AG10803 (cell line): Measurements from ENCODE around the gene SIDT1.

Experiments used
- DNase-seq: peaks from one replicate; pipeline ENCODE4 v3.0.0; 2010; ENCODE audit warnings: low read depth
- H3K4me3 ChIP-seq: 2 replicates; pipeline ENCODE4 v1.5.1; 2011; ENCODE audit warnings: mild to moderate bottlenecking, low read length, control low read depth
- TF ChIP-seq, protein P1 (sequence below): conservative IDR thresholded peaks from 2 replicates; pipeline ENCODE4 v1.5.1; 2011; ENCODE audit warnings: mild to moderate bottlenecking, low read length, control low read depth, inconsistent platforms

Gene SIDT1

DNA sequence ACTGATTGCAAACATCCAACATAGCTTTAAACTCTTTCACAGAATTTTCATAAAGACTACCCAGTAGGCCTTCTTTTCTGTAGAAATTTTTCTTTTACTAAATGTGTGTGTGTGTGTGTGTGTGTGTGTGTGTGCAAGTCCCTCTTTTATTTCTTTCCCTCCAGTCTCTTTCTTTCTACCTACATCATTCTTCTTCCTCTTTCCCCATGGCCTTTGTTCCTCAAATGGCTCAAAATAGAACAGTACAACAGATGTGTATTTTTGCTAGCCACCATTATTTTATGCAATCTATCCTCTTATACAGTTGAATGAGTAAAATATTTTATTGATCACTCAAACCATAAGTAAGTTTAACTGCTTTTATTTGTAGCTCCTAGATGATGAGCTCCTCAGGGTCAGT lies 87.7 kb downstream of the SIDT1 start:
- DNase-seq: no peak
- H3K4me3 ChIP-seq: no peak overlapping the region
- TF ChIP-seq, protein P1, sequence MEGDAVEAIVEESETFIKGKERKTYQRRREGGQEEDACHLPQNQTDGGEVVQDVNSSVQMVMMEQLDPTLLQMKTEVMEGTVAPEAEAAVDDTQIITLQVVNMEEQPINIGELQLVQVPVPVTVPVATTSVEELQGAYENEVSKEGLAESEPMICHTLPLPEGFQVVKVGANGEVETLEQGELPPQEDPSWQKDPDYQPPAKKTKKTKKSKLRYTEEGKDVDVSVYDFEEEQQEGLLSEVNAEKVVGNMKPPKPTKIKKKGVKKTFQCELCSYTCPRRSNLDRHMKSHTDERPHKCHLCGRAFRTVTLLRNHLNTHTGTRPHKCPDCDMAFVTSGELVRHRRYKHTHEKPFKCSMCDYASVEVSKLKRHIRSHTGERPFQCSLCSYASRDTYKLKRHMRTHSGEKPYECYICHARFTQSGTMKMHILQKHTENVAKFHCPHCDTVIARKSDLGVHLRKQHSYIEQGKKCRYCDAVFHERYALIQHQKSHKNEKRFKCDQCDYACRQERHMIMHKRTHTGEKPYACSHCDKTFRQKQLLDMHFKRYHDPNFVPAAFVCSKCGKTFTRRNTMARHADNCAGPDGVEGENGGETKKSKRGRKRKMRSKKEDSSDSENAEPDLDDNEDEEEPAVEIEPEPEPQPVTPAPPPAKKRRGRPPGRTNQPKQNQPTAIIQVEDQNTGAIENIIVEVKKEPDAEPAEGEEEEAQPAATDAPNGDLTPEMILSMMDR: no peak

DNA sequence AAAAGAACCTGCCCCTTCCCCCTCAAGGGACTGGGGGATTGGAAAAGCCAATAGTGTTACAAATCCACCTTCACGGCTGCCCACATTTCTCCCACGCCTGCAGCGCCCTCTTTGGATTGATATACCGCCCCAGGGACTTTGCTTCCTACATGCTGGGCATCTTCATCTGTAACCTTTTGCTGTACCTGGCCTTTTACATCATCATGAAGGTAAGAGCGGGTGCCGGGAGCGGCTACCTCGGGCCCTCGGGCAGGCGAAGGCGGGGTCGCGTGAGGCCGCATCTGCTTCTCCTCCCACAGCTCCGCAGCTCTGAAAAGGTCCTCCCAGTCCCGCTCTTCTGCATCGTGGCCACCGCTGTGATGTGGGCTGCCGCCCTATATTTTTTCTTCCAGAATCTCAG lies 91.0 kb downstream of the SIDT1 start:
- H3K4me3 ChIP-seq: no peak overlapping the region; the same call in 1 of the 2 replicates
- TF ChIP-seq, protein P1: peak; percentile 25; the same call in 1 of the 2 replicates
- no peak for DNase-seq

DNA sequence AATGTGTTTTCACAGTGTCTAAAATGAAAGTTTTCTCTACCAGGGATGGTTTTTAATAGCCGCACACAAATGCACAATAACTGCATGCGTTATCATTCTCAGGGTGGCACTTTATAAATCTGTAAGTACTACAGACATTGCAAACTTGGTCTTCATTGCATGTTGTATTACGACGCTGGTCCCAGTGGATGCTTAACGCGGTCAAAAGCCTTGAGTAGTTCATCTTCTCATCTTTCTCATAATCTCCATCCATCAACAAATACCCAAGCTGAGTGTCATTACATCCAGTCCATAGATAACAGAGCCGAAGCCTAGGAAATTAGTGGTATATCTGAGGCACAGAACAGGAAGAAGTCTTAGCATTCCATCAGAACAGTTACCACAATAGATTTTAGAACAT lies 91.5 kb downstream of the SIDT1 start:
- H3K4me3 ChIP-seq: no peak overlapping the region
- TF ChIP-seq, protein P1: no peak
- DNase-seq: no peak

DNA sequence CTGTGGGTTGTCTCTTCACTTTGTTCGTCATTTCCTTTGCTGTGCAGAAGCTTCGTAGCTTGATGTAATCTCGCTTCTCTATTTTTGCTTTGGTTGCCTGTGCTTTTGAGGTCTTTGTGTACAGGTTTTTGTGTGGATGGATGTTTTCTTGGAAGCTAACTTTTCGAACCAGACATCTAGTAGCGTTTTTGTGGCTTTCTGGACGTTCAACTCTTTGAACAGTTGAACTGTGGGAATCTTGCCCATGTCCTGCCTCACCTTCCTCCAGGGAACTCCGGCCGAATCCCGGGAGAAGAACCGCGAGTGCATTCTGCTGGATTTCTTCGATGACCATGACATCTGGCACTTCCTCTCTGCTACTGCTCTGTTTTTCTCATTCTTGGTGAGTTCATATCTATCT lies 93.5 kb downstream of the SIDT1 start:
- no peak for DNase-seq
- TF ChIP-seq, protein P1: no peak
- H3K4me3 ChIP-seq: no peak overlapping the region

DNA sequence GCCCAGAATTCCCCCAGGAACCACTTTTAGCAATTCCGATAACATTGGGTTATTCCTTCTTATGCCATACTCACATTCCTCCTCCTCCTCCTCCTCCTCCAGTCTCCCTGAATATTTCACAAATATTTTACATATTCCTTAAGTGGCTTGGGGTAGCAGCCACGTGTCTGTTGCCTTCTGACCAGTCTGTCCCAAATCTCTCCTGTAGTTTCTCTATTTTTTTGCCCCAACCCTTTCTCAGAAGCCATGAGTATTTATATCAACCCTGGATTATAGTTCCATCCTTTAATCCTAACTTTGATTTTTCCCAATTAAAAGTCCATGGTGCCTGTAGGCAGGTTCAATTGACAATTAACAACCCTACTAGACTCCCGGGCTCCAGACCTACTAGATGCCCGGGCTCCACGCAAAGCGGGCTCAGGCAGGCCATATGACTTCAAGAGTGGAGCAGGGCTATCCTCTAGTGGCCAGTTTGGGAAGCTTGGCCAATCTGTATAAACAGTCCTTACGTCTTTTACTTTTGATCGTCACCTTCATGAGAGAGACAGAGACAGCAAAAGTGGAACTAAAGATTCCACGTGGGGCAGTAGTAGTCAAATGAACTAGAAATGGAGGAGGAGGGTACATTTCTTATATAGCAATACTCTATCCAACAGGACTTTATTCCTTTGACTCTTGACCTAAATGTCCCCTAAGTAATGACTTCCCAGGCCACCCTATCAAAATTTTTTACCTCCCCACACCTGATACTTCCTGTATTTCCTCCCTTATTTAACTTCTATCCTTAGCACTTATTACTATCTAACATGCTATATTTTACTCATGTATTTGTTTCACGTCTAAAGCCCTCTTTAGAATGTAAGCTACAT lies 94.4 kb downstream of the SIDT1 start:
- DNase-seq: peak; percentile 50
- TF ChIP-seq, protein P1: peak; percentile 96
- no peak overlapping the region; the same call in 1 of the 2 replicates for H3K4me3 ChIP-seq

DNA sequence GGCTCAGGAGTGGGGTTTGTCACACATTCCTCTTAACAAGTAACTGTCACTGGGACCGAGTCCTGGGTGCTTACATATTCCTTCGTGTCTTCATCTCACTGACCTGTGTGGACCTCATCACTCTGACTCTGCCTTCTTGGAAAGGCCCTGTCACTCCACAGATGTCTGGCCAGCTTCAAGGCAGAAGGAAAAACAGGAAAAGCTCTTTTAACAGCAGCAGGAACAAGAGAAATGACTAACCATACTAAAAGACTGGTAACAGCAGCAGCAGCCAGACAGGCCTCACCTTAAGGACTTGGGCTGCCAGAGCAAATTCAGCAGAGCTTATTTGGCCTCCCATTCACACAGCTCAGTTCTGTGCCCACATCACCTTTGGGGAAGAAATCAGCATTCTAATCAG lies 96.0 kb downstream of the SIDT1 start:
- H3K4me3 ChIP-seq: no peak overlapping the region
- TF ChIP-seq, protein P1: no peak
- no peak for DNase-seq

DNA sequence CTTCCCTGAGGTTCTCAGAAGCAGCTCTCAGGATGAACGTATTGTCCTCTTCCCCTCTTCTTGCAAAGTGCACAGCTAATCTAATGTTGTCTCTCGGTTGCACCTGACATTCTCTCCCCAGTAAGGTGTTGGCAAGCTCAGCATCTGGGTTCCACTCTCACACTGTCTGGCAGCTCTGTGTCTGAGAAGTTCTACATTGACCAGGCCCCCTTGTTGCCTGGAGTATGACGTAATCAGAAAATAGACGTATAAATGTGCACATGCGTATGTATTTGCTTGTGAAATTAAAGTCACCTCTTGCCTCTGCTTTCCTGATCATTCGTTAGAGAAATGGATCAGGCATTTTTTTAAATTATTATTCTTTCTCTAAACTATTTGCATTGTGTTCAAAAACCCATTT lies 96.4 kb downstream of the SIDT1 start:
- TF ChIP-seq, protein P1: no peak
- no peak overlapping the region for H3K4me3 ChIP-seq
- no peak for DNase-seq
